ENCODE measurements around the gene TENM3. TPM values are rescaled to one million over a fixed set of nuclear protein-coding genes. Genes with fewer than 3 reads are reported as not detected.

TENM3 gene
- total RNA-seq, 2 experiments from 2014 or later, result not detected

GRCh38 chr4:182553653-182554052, 310.5 kb downstream of the TENM3 start:
- H3K36me3 ChIP-seq (ENCODE audit: insufficient read depth, low read length), result no peaks in the 10 kb centered on the region
- no peaks in the 10 kb centered on the region for H3K79me2 ChIP-seq (ENCODE audit: insufficient read depth, low read depth, low read length)
- TF ChIP-seq CTCF (conservative IDR thresholded peaks at IDR 0.05; ENCODE audit: low read length) (no peak), EZH2phosphoT487 (IDR thresholded peaks at IDR 0.05; ENCODE audit: borderline replicate concordance, low read depth, low read length) (no peak)
- no peaks in the 10 kb centered on the region for H4K20me1 ChIP-seq (ENCODE audit: insufficient read depth, low read length)
- H3K9me2 ChIP-seq (ENCODE audit: insufficient read depth, low read length), result no peaks in the 10 kb centered on the region
- no peaks in the 10 kb centered on the region for H3K4me1 ChIP-seq (ENCODE audit: insufficient read depth, low read length, poor library complexity, severe bottlenecking)
- H3K9me3 ChIP-seq (ENCODE audit: low read length), result no peaks in the 10 kb centered on the region
- ChIA-PET POLR2A (no interaction called here), CTCF (ENCODE audit: unreplicated experiment) (no interaction called here)
- intact Hi-C loops (cut with micrococcal nuclease; ENCODE audit: unreplicated experiment), result no loop called here
- H3K4me2 ChIP-seq (ENCODE audit: low read length), result no peak overlapping the region
- DNase-seq (ENCODE audit: low spot score), result no peak
- no peak overlapping the region for H3K4me3 ChIP-seq (ENCODE audit: low read depth, low read length, poor library complexity, severe bottlenecking)
- no TSS peak for BruUV-seq (replicated peaks)
- no peak overlapping the region for H3K27ac ChIP-seq (ENCODE audit: low read depth, low read length, poor library complexity, severe bottlenecking)
- no peak overlapping the region for H2AFZ ChIP-seq (ENCODE audit: low read length)

GRCh38 chr4:182554736-182555135, 311.5 kb downstream of the TENM3 start:
- Histone ChIP-seq H3K9me3 (ENCODE audit: low read length) (no peaks in the 10 kb centered on the region), H4K20me1 (ENCODE audit: insufficient read depth, low read length) (no peaks in the 10 kb centered on the region), H3K79me2 (ENCODE audit: insufficient read depth, low read depth, low read length) (no peaks in the 10 kb centered on the region), H3K27ac (ENCODE audit: low read depth, low read length, poor library complexity, severe bottlenecking) (no peak overlapping the region), H2AFZ (ENCODE audit: low read length) (no peak overlapping the region), H3K4me2 (ENCODE audit: low read length) (no peak overlapping the region), H3K4me1 (ENCODE audit: insufficient read depth, low read length, poor library complexity, severe bottlenecking) (no peaks in the 10 kb centered on the region), H3K9me2 (ENCODE audit: insufficient read depth, low read length) (no peaks in the 10 kb centered on the region), H3K4me3 (ENCODE audit: low read depth, low read length, poor library complexity, severe bottlenecking) (no peak overlapping the region), H3K36me3 (ENCODE audit: insufficient read depth, low read length) (no peaks in the 10 kb centered on the region)
- TF ChIP-seq CTCF (conservative IDR thresholded peaks at IDR 0.05; ENCODE audit: low read length), result no peak
- TF ChIP-seq EZH2phosphoT487 (IDR thresholded peaks at IDR 0.05; ENCODE audit: borderline replicate concordance, low read depth, low read length), result no peak
- BruUV-seq (replicated peaks), result no TSS peak
- ChIA-PET CTCF (ENCODE audit: unreplicated experiment) (interaction anchor here (0.6 kb wide), 1 partner anchor 1267 kb away, joined by 3 read pairs; no protein-coding TSS in a partner anchor), POLR2A (interaction anchor here (0.6 kb wide), 1 partner anchor 384 kb away, joined by 5 read pairs; no protein-coding TSS in a partner anchor)
- no peak for DNase-seq (ENCODE audit: low spot score)
- intact Hi-C loops (cut with micrococcal nuclease; ENCODE audit: unreplicated experiment), result no loop called here

- Histone ChIP-seq H3K4me2 (ENCODE audit: low read length) (no peak overlapping the region), H3K79me2 (ENCODE audit: insufficient read depth, low read depth, low read length) (no peaks in the 10 kb centered on the region), H3K9me3 (ENCODE audit: low read length) (no peaks in the 10 kb centered on the region), H4K20me1 (ENCODE audit: insufficient read depth, low read length) (no peaks in the 10 kb centered on the region), H3K4me1 (ENCODE audit: insufficient read depth, low read length, poor library complexity, severe bottlenecking) (no peaks in the 10 kb centered on the region), H3K27ac (ENCODE audit: low read depth, low read length, poor library complexity, severe bottlenecking) (no peak overlapping the region), H3K4me3 (ENCODE audit: low read depth, low read length, poor library complexity, severe bottlenecking) (no peak overlapping the region), H2AFZ (ENCODE audit: low read length) (no peak overlapping the region), H3K36me3 (ENCODE audit: insufficient read depth, low read length) (no peaks in the 10 kb centered on the region), H3K9me2 (ENCODE audit: insufficient read depth, low read length) (no peaks in the 10 kb centered on the region)
- CTCF ChIA-PET (ENCODE audit: unreplicated experiment), result no interaction called here
- POLR2A ChIA-PET, result no interaction called here
- intact Hi-C loops (cut with micrococcal nuclease; ENCODE audit: unreplicated experiment), result no loop called here
- TF ChIP-seq EZH2phosphoT487 (IDR thresholded peaks at IDR 0.05; ENCODE audit: borderline replicate concordance, low read depth, low read length), result no peak
- TF ChIP-seq CTCF (conservative IDR thresholded peaks at IDR 0.05; ENCODE audit: low read length), result no peak
- BruUV-seq (replicated peaks), result no TSS peak
- no peak for DNase-seq (ENCODE audit: low spot score)
Observed at GRCh38 chr4:182555997-182556418, 312.8 kb downstream of the TENM3 start.

All from OCI-LY7 (cell line).